ENCODE measurements around the gene ARHGAP27. TPM values are rescaled to one million over a fixed set of nuclear protein-coding genes. Genes with fewer than 3 reads are reported as not detected.

ARHGAP27 gene
- polyA plus RNA-seq, 3 donors from 2014 or later, result 23.5 to 64.9 (median 27.8) TPM

- Mint-ChIP-seq H3K4me1 (peaks cover 3 to 6% of the 10 kb centered on the region in 2 donors), H3K4me3 (peak overlapping the region in 1 of 5 donors; percentile 64), H3K9me3 (no peaks in the 10 kb centered on the region), H3K36me3 (peaks cover 0 to 5% (median 0%) of the 10 kb centered on the region in 3 donors), H3K27me3 (ENCODE audit: low read depth in 3 of 3) (peaks cover 0 to 8% (median 6%) of the 10 kb centered on the region in 3 donors), H3K27ac (no peak overlapping the region)
- DNase-seq, result no peak
Observed at GRCh38 chr17:45372325-45372869, 60.3 kb downstream of the ARHGAP27 start.

DNA sequence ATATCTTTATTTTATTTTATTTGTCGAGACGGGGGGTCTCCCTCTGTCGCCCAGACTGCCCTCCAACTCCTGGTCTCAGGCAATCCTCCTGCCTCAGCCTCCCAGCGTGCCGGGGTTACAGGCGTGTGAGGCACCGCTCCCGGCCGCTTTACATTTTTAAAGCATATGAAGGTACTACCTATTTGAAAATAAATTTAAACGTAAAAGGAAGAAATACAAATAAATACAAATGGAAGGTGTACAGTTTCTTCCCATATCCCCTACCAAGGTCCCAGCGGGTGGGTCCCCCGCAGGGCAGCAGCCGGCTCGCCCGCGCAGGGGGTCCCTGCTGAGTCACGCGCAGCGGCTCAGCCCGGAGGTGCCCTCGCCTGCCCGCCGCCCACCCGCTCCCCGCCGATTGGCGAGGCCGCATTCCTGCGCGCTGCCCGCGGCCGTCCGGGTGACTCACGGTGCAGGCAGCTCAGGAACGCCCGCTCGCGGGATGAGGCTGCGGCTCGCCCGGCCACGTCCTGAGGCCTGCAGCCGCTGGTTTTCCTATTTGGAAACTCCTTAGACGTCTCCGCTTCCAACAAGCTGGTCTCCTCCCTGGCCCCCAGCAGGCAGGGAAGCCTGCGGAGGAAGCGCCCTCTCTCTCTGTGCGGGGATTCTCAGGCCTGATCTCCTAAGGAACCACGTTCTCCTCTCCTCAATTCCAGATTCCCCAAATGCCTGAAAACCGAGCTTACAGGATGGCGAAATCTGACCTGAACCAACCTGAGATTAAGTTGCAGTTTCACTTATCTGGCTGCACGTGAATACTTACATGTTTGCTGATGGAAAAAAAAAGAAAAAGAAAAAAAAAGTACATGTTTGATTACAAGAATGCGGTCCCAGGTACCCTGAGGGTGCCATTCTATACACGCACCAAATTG lies 61.0 kb downstream of the ARHGAP27 start:
- Mint-ChIP-seq H3K36me3 (peaks cover 0 to 5% (median 0%) of the 10 kb centered on the region in 3 donors), H3K9me3 (no peaks in the 10 kb centered on the region), H3K27me3 (ENCODE audit: low read depth in 3 of 3) (peaks cover 0 to 11% (median 9%) of the 10 kb centered on the region in 3 donors), H3K4me3 (peak overlapping the region in 4 of 5 donors; percentile 18 to 64 (median 32)), H3K4me1 (peaks cover 3 to 6% of the 10 kb centered on the region in 2 donors), H3K27ac (peak overlapping the region in 1 of 6 donors; percentile 45)
- no peak for DNase-seq

DNA sequence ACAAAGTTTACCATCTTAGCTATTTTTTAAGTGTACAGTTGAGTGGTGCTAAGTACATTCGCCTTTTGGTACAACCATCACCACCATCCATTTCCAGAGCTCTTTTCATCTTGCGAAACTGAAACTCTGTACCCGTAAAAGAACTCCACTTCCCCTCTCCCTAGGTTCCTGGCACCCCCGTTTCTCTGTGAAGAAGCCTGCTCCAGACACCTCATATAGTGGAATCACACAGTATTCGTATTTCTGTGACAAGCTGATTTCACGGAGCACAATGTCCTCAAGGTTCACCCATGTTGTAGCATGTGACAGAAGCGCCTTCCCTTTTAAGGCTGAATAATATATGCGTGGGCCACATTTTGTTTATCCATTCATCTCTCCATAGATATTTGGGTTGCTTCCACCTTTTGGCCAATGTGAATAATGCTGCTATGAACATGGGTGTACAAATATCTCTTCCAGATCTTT lies 61.7 kb downstream of the ARHGAP27 start:
- Mint-ChIP-seq H3K27ac (no peak overlapping the region), H3K4me3 (no peak overlapping the region), H3K4me1 (peaks cover 3 to 6% of the 10 kb centered on the region in 2 donors), H3K9me3 (no peaks in the 10 kb centered on the region), H3K36me3 (peaks cover 0 to 5% (median 0%) of the 10 kb centered on the region in 3 donors), H3K27me3 (ENCODE audit: low read depth in 3 of 3) (peaks cover 0 to 11% (median 9%) of the 10 kb centered on the region in 3 donors)
- no peak for DNase-seq

- H3K27ac Mint-ChIP-seq, result no peak overlapping the region
- peaks cover 0 to 11% (median 9%) of the 10 kb centered on the region in 3 donors for H3K27me3 Mint-ChIP-seq (ENCODE audit: low read depth in 3 of 3)
- H3K9me3 Mint-ChIP-seq, result no peaks in the 10 kb centered on the region
- peaks cover 0 to 5% (median 0%) of the 10 kb centered on the region in 3 donors for H3K36me3 Mint-ChIP-seq
- peaks cover 3 to 6% of the 10 kb centered on the region in 2 donors for H3K4me1 Mint-ChIP-seq
- no peak overlapping the region for H3K4me3 Mint-ChIP-seq
- DNase-seq, result no peak
Observed at GRCh38 chr17:45369421-45369820, 63.2 kb downstream of the ARHGAP27 start.

- Mint-ChIP-seq H3K4me3 (no peak overlapping the region), H3K4me1 (peaks cover 3 to 6% of the 10 kb centered on the region in 2 donors), H3K27me3 (ENCODE audit: low read depth in 3 of 3) (peaks cover under 1 to 11% (median 9%) of the 10 kb centered on the region in 3 donors), H3K27ac (no peak overlapping the region), H3K36me3 (peaks cover 0 to 5% (median 0%) of the 10 kb centered on the region in 3 donors), H3K9me3 (no peaks in the 10 kb centered on the region)
- no peak for DNase-seq
Observed at GRCh38 chr17:45368651-45369050, 64.0 kb downstream of the ARHGAP27 start.

- H3K4me3 Mint-ChIP-seq, result no peak overlapping the region
- peaks cover 3 to 6% of the 10 kb centered on the region in 2 donors for H3K4me1 Mint-ChIP-seq
- no peak overlapping the region for H3K27ac Mint-ChIP-seq
- no peak for DNase-seq
- peaks cover 0 to 5% (median 0%) of the 10 kb centered on the region in 3 donors for H3K36me3 Mint-ChIP-seq
- H3K9me3 Mint-ChIP-seq, result no peaks in the 10 kb centered on the region
- H3K27me3 Mint-ChIP-seq (ENCODE audit: low read depth in 3 of 3), result peaks cover 3 to 7% (median 7%) of the 10 kb centered on the region in 3 donors
Observed at GRCh38 chr17:45367216-45367615, 65.5 kb downstream of the ARHGAP27 start.

- Mint-ChIP-seq H3K4me1 (peaks cover 0 to under 1% of the 10 kb centered on the region in 2 donors), H3K4me3 (no peak overlapping the region), H3K36me3 (peaks cover 0 to 5% (median 0%) of the 10 kb centered on the region in 3 donors), H3K9me3 (no peaks in the 10 kb centered on the region), H3K27ac (no peak overlapping the region), H3K27me3 (ENCODE audit: low read depth in 3 of 3) (peaks cover 3 to 7% (median 6%) of the 10 kb centered on the region in 3 donors)
- DNase-seq, result no peak
Observed at GRCh38 chr17:45366691-45367090, 66.0 kb downstream of the ARHGAP27 start.

DNA sequence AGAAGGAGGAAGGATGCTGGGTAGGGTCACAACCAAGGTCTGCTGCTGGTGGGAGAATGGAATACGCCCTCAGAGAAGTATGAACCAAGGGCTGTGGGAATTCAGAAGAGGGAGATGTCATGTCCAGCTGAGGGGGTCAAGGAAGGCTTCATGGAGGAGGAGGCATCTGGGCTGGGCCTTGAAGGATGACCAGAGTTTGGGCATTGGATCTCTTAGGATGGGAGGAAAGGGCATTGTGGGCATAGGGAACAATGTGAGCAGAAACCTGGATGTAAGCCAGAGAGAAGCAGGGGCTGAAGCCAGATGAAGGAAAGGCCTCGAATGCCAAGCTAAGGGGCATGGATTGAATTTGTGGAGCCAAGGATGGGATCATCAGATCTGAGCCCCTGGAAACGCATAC lies 66.6 kb downstream of the ARHGAP27 start:
- no peak for DNase-seq
- H3K4me3 Mint-ChIP-seq, result no peak overlapping the region

GRCh38 chr17:45364531-45365390 lies 67.9 kb downstream of the ARHGAP27 start:
- no peak overlapping the region for H3K27ac Mint-ChIP-seq
- DNase-seq, result no peak
- no peak overlapping the region for H3K4me3 Mint-ChIP-seq
- H3K4me1 Mint-ChIP-seq, result no peaks in the 10 kb centered on the region
- peaks cover 3 to 6% (median 3%) of the 10 kb centered on the region in 3 donors for H3K27me3 Mint-ChIP-seq (ENCODE audit: low read depth in 3 of 3)
- H3K9me3 Mint-ChIP-seq, result no peaks in the 10 kb centered on the region
- no peaks in the 10 kb centered on the region for H3K36me3 Mint-ChIP-seq

More for the DNA sequence above, 66.6 kb downstream of the ARHGAP27 start:
- peaks cover 3 to 7% (median 3%) of the 10 kb centered on the region in 3 donors for H3K27me3 Mint-ChIP-seq (ENCODE audit: low read depth in 3 of 3)
- H3K27ac Mint-ChIP-seq, result no peak overlapping the region
- H3K9me3 Mint-ChIP-seq, result no peaks in the 10 kb centered on the region
- H3K4me1 Mint-ChIP-seq, result no peaks in the 10 kb centered on the region
- peaks cover 0 to 2% (median 0%) of the 10 kb centered on the region in 3 donors for H3K36me3 Mint-ChIP-seq

DNA sequence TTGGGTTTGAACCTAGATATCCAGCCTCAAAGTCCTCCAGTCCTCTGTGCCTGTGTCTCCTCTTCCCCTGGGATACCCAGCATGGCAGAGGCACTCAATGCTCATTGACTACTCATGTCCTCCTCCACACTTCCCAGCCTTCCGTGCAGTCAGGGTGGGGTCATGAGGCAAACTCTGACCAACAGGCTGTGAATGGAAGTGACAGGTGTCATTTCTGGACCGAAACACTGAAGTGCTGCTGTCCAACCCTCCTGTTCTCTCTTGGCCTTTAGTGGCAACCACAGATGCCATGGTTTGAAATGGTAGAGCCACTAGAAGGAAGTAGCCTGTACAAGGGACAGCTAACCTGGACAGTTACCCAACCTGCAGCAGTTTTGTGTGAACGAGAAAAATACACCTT lies 69.2 kb downstream of the ARHGAP27 start:
- no peak for DNase-seq
- H3K4me1 Mint-ChIP-seq, result no peaks in the 10 kb centered on the region
- H3K9me3 Mint-ChIP-seq, result no peaks in the 10 kb centered on the region
- H3K4me3 Mint-ChIP-seq, result no peak overlapping the region
- peaks cover 3 to 5% (median 3%) of the 10 kb centered on the region in 3 donors for H3K27me3 Mint-ChIP-seq (ENCODE audit: low read depth in 3 of 3)
- no peak overlapping the region for H3K27ac Mint-ChIP-seq
- no peaks in the 10 kb centered on the region for H3K36me3 Mint-ChIP-seq

- H3K9me3 Mint-ChIP-seq, result no peaks in the 10 kb centered on the region
- H3K36me3 Mint-ChIP-seq, result no peaks in the 10 kb centered on the region
- H3K27ac Mint-ChIP-seq, result no peak overlapping the region
- H3K27me3 Mint-ChIP-seq (ENCODE audit: low read depth in 3 of 3), result peaks cover under 1 to 3% (median 2%) of the 10 kb centered on the region in 3 donors
- no peaks in the 10 kb centered on the region for H3K4me1 Mint-ChIP-seq
- H3K4me3 Mint-ChIP-seq, result no peak overlapping the region
- no peak for DNase-seq
Observed at GRCh38 chr17:45361976-45362375, 70.7 kb downstream of the ARHGAP27 start.

GRCh38 chr17:45361451-45361850 lies 71.2 kb downstream of the ARHGAP27 start:
- Mint-ChIP-seq H3K27ac (no peak overlapping the region), H3K27me3 (ENCODE audit: low read depth in 3 of 3) (peaks cover 0 to 4% (median 3%) of the 10 kb centered on the region in 3 donors), H3K36me3 (no peaks in the 10 kb centered on the region), H3K4me1 (no peaks in the 10 kb centered on the region), H3K9me3 (no peaks in the 10 kb centered on the region), H3K4me3 (peak overlapping the region in 1 of 5 donors; percentile 36)
- DNase-seq, result no peak

DNA sequence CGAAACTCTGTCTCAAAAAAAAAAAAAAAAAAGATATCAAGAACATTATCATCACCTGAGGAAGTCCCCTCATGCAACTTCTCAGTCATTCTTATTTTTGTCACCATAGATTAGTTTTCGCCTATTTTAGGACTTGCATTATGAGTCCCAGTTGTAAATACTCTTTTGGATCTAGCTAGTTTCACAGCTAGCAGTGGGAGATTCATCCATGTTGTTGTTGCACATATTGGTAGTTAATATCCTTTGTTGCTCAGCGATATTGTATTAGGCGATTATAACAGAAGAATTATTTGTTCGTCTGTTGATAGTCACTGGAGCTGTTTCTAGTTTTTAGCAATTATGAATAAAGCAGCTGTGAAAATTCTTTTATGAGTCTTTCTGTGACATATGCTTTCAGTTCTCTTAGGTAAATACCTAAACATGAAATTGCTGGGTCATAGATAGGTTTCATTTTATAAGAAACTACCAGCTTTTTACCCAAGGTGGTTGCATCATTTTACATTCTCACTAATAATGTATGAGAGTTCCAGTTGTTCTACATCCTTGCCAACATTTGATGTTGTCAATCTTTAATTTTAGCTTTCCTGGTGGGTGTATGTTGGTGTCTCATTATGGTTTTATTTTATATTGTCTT lies 75.2 kb downstream of the ARHGAP27 start:
- peaks cover 0 to 8% (median 2%) of the 10 kb centered on the region in 3 donors for H3K27me3 Mint-ChIP-seq (ENCODE audit: low read depth in 3 of 3)

More for the DNA sequence above, 75.2 kb downstream of the ARHGAP27 start:
- no peaks in the 10 kb centered on the region for H3K36me3 Mint-ChIP-seq
- H3K4me1 Mint-ChIP-seq, result no peaks in the 10 kb centered on the region
- DNase-seq, result no peak
- H3K4me3 Mint-ChIP-seq, result no peak overlapping the region
- no peak overlapping the region for H3K27ac Mint-ChIP-seq
- H3K9me3 Mint-ChIP-seq, result no peaks in the 10 kb centered on the region

Measured in immature natural killer cell (primary cell).